H1 (cell line): ENCODE measurements around the gene PTPN1. TPM values are rescaled to one million over a fixed set of nuclear protein-coding genes. Genes with fewer than 3 reads are reported as not detected.

Experiments used
- SAP30 ChIP-seq: fragments of 300-600 bp; sonication (generic); IDR thresholded peaks from 2 replicates; pipeline ENCODE4 v1.7.1; 2012; ENCODE audit warnings: low read length, moderate library complexity, mild to moderate bottlenecking, inconsistent platforms; ENCODE audit not compliant: insufficient read depth, insufficient replicate concordance
- polyA plus RNA-seq, 7 experiments: library from polyadenylated mRNA; depleted of rRNA in 3 of 7; stranded (reverse) in 5 of 7; unstranded in 2 of 7; fragments of >200 nt in 5 of 7; fragments of 200-250 nt in 2 of 7; gene quantifications; 1 replicate in 5 of 7; 2 replicates in 1 of 7; 4 replicates in 1 of 7; pipeline versions ENCODE4 v1.2.1 to v1.2.3, GENCODE V29; 2011 to 2013; ENCODE audit warnings: missing spikeins in 2 of 7, mixed read lengths in 2 of 7
- total RNA-seq: library from RNA; stranded (reverse); fragmentation: NEBNext Ultra II Directional; extraction: Animal tissue kit (Norgen Biotek cat#: 25700); gene quantifications from 2 replicates; pipeline ENCODE4 v1.2.1, GENCODE V29; 2021

PTPN1 gene
- total and polyA plus RNA-seq, 2 of the 8 experiments (the other 6 are each of a cell fraction or from before 2014, with no cell fraction given) = 18.6 to 32.1 TPM

DNA sequence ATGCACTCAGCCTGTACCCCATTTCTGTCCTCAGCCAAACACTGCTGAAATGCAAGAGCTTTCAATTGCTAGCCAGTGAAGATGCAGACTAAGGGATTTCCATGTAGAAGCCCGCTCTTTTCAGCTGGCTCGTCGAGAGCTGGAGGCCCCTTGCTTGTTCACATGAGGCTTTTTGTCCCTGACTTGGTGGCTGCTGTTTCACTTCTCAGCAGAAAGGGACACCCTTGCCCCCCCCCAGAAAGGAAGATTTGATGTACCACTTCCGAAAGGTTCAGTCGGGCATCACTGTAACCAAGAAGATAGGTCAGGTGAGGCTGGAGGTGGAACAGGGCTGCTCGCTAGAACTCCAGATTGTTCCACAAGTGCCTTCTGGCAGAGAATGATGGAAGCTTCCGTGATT lies 23.3 kb downstream of the PTPN1 start (continued):
- no peak for TF ChIP-seq SAP30
- TF ChIP-seq, all 59 proteins: peak for 0
